GM11168 (cell line): ENCODE measurements around the gene SMAD9.

ENCODE experiments used
- in situ Hi-C: fragments of 300-500 bp; cut with MboI; formaldehyde crosslinking; loops from one replicate; pipeline ENCODE4 v1.12.0; 2022; ENCODE audit warnings: low sequenced_read_pairs; ENCODE audit not compliant: unreplicated experiment

SMAD9 gene

GRCh38 chr13:36919833-36920615 lies at the start of gene SMAD9:
Gene SMAD9, minus strand, starts transcription at chr13:36920238. Its CDS starts 40,549 bp downstream, at chr13:36879689.
- in situ Hi-C loops, result no loop called here

DNA sequence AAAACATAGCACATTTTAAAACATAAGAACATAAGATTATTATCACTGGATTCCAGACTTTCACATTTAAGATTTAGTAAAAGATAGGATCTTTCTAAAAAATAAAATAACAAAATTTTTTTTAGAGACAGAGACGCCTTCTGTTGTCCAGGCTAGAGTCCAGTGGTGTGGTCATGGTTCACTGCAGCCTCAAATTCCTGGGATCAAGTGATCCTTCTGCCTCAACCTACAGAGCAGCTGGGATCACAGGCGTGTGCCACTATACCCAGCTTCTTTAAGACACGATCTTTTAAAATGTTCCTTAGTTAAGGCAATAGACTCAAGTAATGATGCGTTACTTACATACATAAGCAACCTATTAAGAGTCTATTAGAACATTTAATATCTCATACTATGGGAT lies 46.4 kb upstream of the SMAD9 start:
- in situ Hi-C loops, result loop anchor here (10.0 kb wide), 1 partner anchor 112 kb away; no protein-coding TSS in a partner anchor

DNA sequence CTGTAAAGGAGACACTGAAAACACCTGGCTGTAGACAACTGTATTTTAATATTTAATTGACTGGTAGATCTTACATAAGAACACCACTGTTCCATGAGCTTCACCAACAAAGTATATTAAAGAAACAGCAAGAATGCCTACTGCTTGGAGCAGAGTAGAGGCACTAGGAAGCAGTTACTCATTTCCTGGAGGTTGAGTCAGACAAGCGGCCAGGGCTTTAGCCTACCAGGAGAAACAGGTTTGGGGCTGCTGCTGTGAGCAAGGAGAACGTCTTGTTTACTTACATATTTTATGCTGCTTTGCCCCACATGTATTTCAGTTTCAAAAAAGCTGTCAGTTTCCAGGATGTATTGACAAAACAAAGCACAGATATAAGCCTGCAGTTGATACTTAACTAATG lies 45.7 kb upstream of the SMAD9 start:
- in situ Hi-C loops, result loop anchor here (10.0 kb wide), 1 partner anchor 111 kb away; no protein-coding TSS in a partner anchor

GRCh38 chr13:36959456-36960116 lies 39.5 kb upstream of the SMAD9 start:
- in situ Hi-C loops, result loop anchor here (10.0 kb wide), 1 partner anchor 105 kb away; no protein-coding TSS in a partner anchor

GRCh38 chr13:36954542-36954941 lies 34.5 kb upstream of the SMAD9 start:
- in situ Hi-C loops, result no loop called here

GRCh38 chr13:36950920-36951319 lies 30.9 kb upstream of the SMAD9 start:
- in situ Hi-C loops, result no loop called here

GRCh38 chr13:36950330-36950729 lies 30.3 kb upstream of the SMAD9 start:
- in situ Hi-C loops, result no loop called here

DNA sequence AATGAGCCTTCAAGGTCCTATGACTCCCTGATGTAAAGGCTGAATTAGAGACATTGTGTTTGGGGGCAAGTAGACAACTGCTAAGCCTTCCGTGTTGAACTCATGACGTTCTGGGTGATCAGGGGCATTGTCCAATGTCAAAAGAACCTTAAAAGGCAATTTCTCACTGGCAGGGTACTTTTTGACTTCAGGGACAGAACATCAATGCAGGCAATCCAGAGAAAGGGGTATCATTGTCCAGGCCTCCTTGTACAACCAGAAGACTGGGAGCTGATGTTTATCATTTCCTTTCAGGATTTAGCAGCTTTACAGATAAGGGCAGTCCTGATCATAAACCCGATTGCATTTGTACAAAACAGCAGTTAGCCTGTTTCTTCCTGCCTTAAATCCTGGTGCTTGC lies 25.0 kb upstream of the SMAD9 start:
- in situ Hi-C loops, result no loop called here

DNA sequence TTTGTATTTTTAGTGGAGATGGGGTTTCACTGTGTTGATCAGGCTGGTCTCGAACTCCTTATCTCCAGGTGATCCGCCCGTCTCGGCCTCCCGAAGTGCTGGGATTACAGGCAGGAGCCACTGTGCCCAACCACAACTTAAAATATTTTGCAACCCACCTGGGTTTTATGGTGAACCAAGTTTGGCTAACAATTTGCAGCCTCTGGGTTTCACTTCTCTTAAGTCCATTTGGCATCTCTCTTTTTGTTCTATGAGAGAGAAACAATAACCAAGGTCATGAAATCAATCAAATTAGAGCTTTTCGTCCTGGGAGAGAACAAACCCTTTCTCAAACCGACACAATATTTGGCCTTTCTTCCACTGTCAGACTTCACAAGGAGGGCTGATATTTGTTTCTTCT lies 5.6 kb upstream of the SMAD9 start:
- in situ Hi-C loops, result no loop called here

DNA sequence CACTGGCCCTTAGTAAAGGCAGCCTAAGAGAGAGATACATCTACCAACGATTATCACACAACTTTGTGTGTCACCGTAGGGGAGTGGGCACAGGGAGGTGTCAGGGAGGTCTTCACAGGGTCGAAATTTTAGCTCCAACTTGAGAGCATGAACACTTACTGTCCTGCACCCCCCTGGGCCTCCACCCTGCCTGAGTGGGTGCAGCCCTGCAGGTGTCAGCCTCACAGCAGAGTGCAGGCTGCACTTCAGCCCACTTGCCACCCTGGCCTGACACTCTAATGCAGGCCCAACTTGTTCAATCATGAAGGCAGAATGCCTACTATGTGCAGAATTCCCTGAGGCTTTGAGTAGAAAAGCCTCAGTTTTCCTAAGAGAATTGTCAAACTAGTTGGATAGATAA lies 4.0 kb upstream of the SMAD9 start:
- in situ Hi-C loops, result no loop called here

- in situ Hi-C loops, result no loop called here
Observed at GRCh38 chr13:36921631-36922301, 1.7 kb upstream of the SMAD9 start.

GRCh38 chr13:36920616-36921185 lies 663 bp upstream of the SMAD9 start:
- in situ Hi-C loops, result no loop called here

DNA sequence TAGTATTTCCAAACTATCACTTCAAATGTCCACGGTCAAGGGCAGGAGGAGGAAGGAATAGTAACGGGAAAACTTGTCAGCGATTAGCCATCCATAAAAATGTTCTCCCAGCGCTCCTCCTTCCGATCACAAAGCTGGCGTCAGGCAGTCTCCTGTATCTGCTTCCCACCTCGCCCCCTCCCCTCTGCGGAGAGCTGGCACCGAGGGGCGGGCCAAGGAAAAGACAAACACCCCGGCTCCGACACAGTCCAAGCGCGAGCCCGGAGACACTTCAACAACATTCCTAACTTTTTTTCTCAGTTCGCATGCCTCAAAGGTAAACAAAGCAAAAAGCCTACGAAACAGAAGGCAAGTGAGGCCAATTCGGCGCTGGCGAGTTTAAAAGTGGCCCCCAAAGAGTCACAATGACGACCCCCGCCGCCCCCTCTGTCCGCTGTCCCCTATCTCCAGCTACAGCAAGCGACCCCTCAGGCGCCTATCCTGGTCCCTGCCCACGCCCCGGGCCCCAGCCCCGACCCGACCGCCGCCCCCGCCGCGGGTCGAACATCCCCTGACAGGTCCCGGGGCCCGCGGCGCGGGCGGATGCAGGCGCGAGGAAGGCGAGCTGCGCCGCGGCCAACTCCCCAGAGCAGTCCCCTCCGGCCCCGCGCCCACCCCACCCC lies 736 bp downstream of the SMAD9 start:
- in situ Hi-C loops, result no loop called here

GRCh38 chr13:36918246-36919131 lies 1.5 kb downstream of the SMAD9 start:
- in situ Hi-C loops, result no loop called here

- in situ Hi-C loops, result no loop called here
Observed at GRCh38 chr13:36917311-36917710, 2.7 kb downstream of the SMAD9 start.

DNA sequence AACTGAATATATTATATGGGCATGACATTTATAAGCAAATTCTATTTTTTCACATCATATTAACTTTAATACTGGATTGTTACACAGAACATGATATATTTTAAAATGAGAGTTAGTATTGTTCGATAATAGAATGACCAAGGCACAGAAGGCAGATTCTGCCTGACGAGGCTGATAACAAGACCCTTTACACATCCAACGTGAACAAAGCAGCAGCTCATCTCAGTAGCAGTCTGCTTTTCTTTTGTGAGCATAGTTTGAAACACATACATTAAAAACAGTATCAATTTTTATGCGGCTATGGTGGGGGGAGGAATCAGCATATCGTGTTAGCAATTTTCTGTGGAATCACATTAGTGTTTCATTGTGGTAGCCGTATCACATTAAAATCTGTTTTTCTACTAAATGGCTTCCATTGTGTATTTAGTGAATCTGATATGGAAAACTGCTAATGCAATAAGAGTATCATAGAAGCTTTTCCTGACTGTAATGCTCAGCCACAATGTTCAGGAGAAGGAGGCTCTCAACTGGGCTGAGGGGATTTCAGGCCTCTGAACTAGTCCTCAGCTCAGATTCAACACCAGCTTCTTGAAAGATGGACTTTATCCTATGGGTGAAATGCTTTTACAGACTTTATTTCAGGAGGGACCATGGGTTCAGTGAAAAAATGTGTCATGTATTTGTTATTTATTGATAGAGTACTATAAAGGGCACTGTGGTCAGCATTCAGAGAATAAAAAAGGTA lies 4.0 kb downstream of the SMAD9 start:
- in situ Hi-C loops, result no loop called here

- in situ Hi-C loops, result no loop called here
Observed at GRCh38 chr13:36915106-36915505, 4.9 kb downstream of the SMAD9 start.

- in situ Hi-C loops, result no loop called here
Observed at GRCh38 chr13:36914648-36915047, 5.4 kb downstream of the SMAD9 start.

GRCh38 chr13:36913463-36913862 lies 6.6 kb downstream of the SMAD9 start:
- in situ Hi-C loops, result no loop called here
